A549 (cell line): Measurements from ENCODE around the gene MED23. TPM values are rescaled to one million over a fixed set of nuclear protein-coding genes. Genes with fewer than 3 reads are reported as not detected.

Experiments used
- ATAC-seq, 2 experiments: fragments of 200-7000 bp in 1 of 2; fragments of >200 bp in 1 of 2; cut with Nextera tagmentation in 1 of 2; cut with Tn5 transposase in 1 of 2; 3 replicates each; pipeline versions ENCODE4 v1.8.0 to v1.9.1; 2018 to 2020; ENCODE audit warnings: mild to moderate bottlenecking in 1 of 2, moderate library complexity in 1 of 2
- CTCF ChIA-PET: fragments of 300-600 bp; sonication (Branson Sonifier 250); formaldehyde crosslinking; extraction: SDS; loops from one replicate; lab custom pipeline; 2021; ENCODE audit warnings: antibody characterized with exemption, inconsistent platforms; lab: Yijun Ruan, JAX
- POLR2A ChIA-PET: fragments of 350-600 bp; formaldehyde crosslinking; extraction: SDS; loops from one replicate; lab custom pipeline; 2021; ENCODE audit warnings: antibody characterized with exemption, inconsistent platforms; lab: Yijun Ruan, JAX
- DNase-seq, 2 experiments: peaks; one replicate each; pipeline versions ENCODE4 v3.0.0 to v3.0.0-alpha.2; 2011 to 2016; ENCODE audit warnings: low read depth in 1 of 2, low spot score in 1 of 2
- FAIRE-seq: peaks from 2 replicates; lab custom pipeline; 2011; peaks lifted over from hg19 to GRCh38; lab: Jason Lieb, UNC
- H3K27ac ChIP-seq, 2 experiments: fragments of >200 bp; sonication (Bioruptor Twin); formaldehyde crosslinking; 3 replicates each; pipeline ENCODE4 v1.5.1; 2016 to 2017
- H3K4me1 ChIP-seq: fragments of >200 bp; sonication (Bioruptor Twin); formaldehyde crosslinking; 3 replicates; pipeline ENCODE4 v1.6.1; 2016
- H3K4me2 ChIP-seq: fragments of >200 bp; sonication (Bioruptor Twin); formaldehyde crosslinking; 3 replicates; pipeline ENCODE4 v1.6.1; 2016
- H3K4me3 ChIP-seq: fragments of >200 bp; sonication (Bioruptor Twin); formaldehyde crosslinking; 3 replicates; pipeline ENCODE4 v1.5.1; 2016
- H3K9me3 ChIP-seq: fragments of >200 bp; sonication (Bioruptor Twin); formaldehyde crosslinking; 3 replicates; pipeline ENCODE4 v1.6.1; 2016
- BHLHE40 ChIP-seq: IDR thresholded peaks from 2 replicates; pipeline ENCODE4 v1.6.1; 2012; ENCODE audit warnings: low read depth, low read length, inconsistent platforms
- CBX2 ChIP-seq: fragments of 200-600 bp; sonication (generic); IDR thresholded peaks from 2 replicates; pipeline ENCODE4 v1.6.1; 2016; ENCODE audit warnings: low read depth, mild to moderate bottlenecking, borderline replicate concordance
- CEBPB ChIP-seq, 2 experiments: fragments of >200 bp in 1 of 2; sonication (Bioruptor Twin) in 1 of 2; formaldehyde crosslinking in 1 of 2; IDR thresholded peaks; 2 replicates each; pipeline ENCODE4 v1.6.1; 2012 to 2016
- CHD2 ChIP-seq: fragments of 150-350 bp; IDR thresholded peaks from 2 replicates; pipeline ENCODE4 v1.6.1; 2014; ENCODE audit warnings: low read length; ENCODE audit not compliant: partially characterized antibody
- EHF ChIP-seq: fragments of 250-450 bp; sonication (Bioruptor Pico); IDR thresholded peaks from 2 replicates; pipeline ENCODE4 v1.5.0; 2020; ENCODE audit warnings: mild to moderate bottlenecking
- EHMT2 ChIP-seq: fragments of 200-600 bp; sonication (generic); IDR thresholded peaks from 2 replicates; pipeline ENCODE4 v1.6.1; 2016; ENCODE audit warnings: antibody characterized with exemption, low read depth, mild to moderate bottlenecking, moderate library complexity
- FOSL2 ChIP-seq, 2 experiments: fragments of 450-650 bp in 1 of 2; fragments of >200 bp in 1 of 2; sonication (Bioruptor Twin) in 1 of 2; formaldehyde crosslinking; IDR thresholded peaks; 2 replicates each; pipeline versions ENCODE4 v1.5.0 to v1.6.1; 2016 to 2020; ENCODE audit warnings: mild to moderate bottlenecking in 1 of 2, moderate library complexity in 1 of 2
- HEYL ChIP-seq: fragments of 250-450 bp; sonication (Bioruptor Pico); IDR thresholded peaks from 2 replicates; pipeline ENCODE4 v1.8.0; 2021; ENCODE audit warnings: mild to moderate bottlenecking, moderate library complexity
- HOXA7 ChIP-seq: fragments of 250-450 bp; sonication (Bioruptor Pico); IDR thresholded peaks from 2 replicates; pipeline ENCODE4 v1.5.0; 2020; ENCODE audit warnings: mild to moderate bottlenecking, moderate library complexity
- HOXB13 ChIP-seq: fragments of 250-450 bp; sonication (Bioruptor Pico); IDR thresholded peaks from 2 replicates; pipeline ENCODE4 v1.5.0; 2020; ENCODE audit warnings: low read depth, mild to moderate bottlenecking, moderate library complexity
- HOXB5 ChIP-seq: fragments of 250-450 bp; sonication (Bioruptor Pico); IDR thresholded peaks from 2 replicates; pipeline ENCODE4 v1.5.0; 2020; ENCODE audit warnings: mild to moderate bottlenecking, moderate library complexity
- KDM5A ChIP-seq: fragments of 200-600 bp; sonication (generic); IDR thresholded peaks from 2 replicates; pipeline ENCODE4 v1.6.1; 2016; ENCODE audit warnings: antibody characterized with exemption, mild to moderate bottlenecking
- MAFK ChIP-seq: fragments of 450-650 bp; IDR thresholded peaks from 2 replicates; pipeline ENCODE4 v1.6.1; 2014; ENCODE audit not compliant: partially characterized antibody
- MYC ChIP-seq: IDR thresholded peaks from 2 replicates; pipeline ENCODE4 v1.6.1; 2012; ENCODE audit warnings: mild to moderate bottlenecking, inconsistent platforms, low read length, improper control_type of control experiment, borderline replicate concordance
- NPAS2 ChIP-seq: fragments of 250-450 bp; sonication (Bioruptor Pico); IDR thresholded peaks from 2 replicates; pipeline ENCODE4 v1.8.0; 2022; ENCODE audit warnings: mild to moderate bottlenecking, moderate library complexity, borderline replicate concordance
- NR3C1 ChIP-seq: fragments of >200 bp; sonication (Bioruptor Twin); formaldehyde crosslinking; IDR thresholded peaks from 3 replicates; pipeline ENCODE4 v1.6.1; 2017
- POLR2A ChIP-seq: IDR thresholded peaks from 2 replicates; pipeline ENCODE4 v1.6.1; 2012; ENCODE audit warnings: mild to moderate bottlenecking, low read length
- SMC3 ChIP-seq: fragments of >200 bp; sonication (Bioruptor Twin); formaldehyde crosslinking; IDR thresholded peaks from 3 replicates; pipeline ENCODE4 v1.6.1; 2018; ENCODE audit warnings: inconsistent platforms
- ZC3H11A ChIP-seq: fragments of 450-650 bp; IDR thresholded peaks from 2 replicates; pipeline ENCODE4 v1.6.1; 2014; ENCODE audit warnings: antibody characterized with exemption, mild to moderate bottlenecking
- ZNF302 ChIP-seq: fragments of 250-450 bp; sonication (Bioruptor Pico); IDR thresholded peaks from 2 replicates; pipeline ENCODE4 v1.9.0; 2021; ENCODE audit warnings: inconsistent platforms, mild to moderate bottlenecking, moderate library complexity
- WGBS: methylation state at CpG from one replicate; pipeline ENCODE4 v1.1.6; 2017; ENCODE audit errors: missing lambda C conversion rate; 5-methylcytosine and 5-hydroxymethylcytosine counted together
- polyA plus RNA-seq, 4 experiments: library from polyadenylated mRNA; depleted of rRNA in 3 of 4; stranded (reverse); fragments of >200 nt; fragmentation: RNase III in 1 of 4; extraction: RNeasy Plus Mini Kit Qiagen cat#74134 plus additional on column Dnase treatment in 1 of 4; gene quantifications; 2 replicates in 3 of 4; 3 replicates in 1 of 4; pipeline ENCODE4 v1.2.3, GENCODE V29; 2011 to 2017
- TF ChIP-seq, protein P1 (sequence below): fragments of 250-450 bp; sonication (Bioruptor Pico); IDR thresholded peaks from 2 replicates; pipeline ENCODE4 v1.5.0; 2021; ENCODE audit warnings: mild to moderate bottlenecking, moderate library complexity, borderline replicate concordance
- TF ChIP-seq, protein P2 (sequence below): fragments of 450-650 bp; IDR thresholded peaks from 2 replicates; pipeline ENCODE4 v1.6.1; 2014; ENCODE audit warnings: antibody characterized with exemption

Gene MED23
- polyA plus RNA-seq, 2 of the 4 experiments (the other 2 are of a cell fraction), result 7.6 to 23.1 TPM

DNA sequence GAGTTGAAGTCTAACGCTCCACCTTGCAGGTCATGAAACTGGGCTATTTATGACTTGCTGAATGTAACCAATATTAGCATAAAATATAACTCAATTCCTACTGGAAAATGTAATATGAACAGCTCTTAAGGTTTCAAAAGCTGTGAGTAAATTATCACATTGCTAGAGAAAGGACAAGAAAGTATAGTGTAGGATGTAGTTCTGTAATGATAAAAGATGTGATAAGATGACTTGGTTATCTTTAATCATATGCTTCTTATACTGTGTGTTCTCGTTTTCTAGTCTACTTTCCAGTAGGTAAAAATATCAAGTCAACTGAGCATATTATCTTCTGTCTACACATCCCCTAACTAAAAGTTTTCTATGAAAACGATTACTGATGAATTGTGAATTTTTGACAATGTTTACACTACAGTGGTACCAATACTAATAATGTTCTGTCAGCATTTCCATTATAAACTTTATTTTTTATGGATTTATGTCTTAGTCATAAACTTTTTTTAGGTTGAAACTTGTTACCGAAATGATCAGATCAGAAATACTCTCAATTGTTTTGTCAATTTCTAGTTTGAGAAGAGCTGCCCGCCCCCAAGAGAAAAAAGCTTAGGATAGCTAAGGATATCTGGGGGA is 14.6 kb downstream of the MED23 start:
- Histone ChIP-seq H3K27ac (no peak overlapping the region), H3K9me3 (no peaks in the 10 kb centered on the region), H3K4me3 (no peak overlapping the region), H3K4me1 (no peaks in the 10 kb centered on the region), H3K4me2 (no peak overlapping the region)
- no peak for DNase-seq
- FAIRE-seq, result no peak
- ChIA-PET CTCF (interaction anchor here (4.1 kb wide), 1 partner anchor 15 kb away, joined by 15 read pairs; the partner anchor contains the start of gene MED23), POLR2A (no interaction called here)
- whole genome bisulfite sequencing, result 75% methylated on average over 5 of the region's 5 CpGs
- no peak for ATAC-seq
- TF ChIP-seq MAFK (peak; percentile 55), NR3C1 (no peak)
- TF ChIP-seq, all 56 proteins: peak for 1

DNA sequence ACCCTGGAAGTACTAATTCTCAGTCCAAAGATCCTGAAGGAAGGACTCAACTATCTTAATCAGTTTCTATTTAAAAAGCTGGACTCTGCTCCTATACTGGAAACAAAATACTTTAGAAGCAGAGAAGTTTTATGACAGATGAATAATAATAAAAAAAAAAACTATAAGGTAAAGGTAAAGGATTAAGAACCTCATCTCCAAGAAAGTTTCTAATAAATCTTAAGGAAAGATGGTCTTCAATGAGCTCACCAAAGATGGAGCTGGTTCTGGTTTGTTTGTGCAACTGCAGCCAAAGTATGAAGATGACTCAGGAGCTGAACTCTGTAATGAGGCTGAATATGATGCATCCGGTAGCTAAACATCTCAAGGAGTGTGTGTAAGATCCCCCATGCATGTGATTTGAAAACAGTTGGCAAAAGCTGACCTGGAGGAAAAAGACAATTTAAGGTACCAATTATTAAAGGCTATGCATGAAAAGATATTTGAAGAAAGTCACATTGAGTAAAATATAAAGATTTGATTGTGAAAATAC is 25.2 kb downstream of the MED23 start:
- no peak overlapping the region for H3K4me2 ChIP-seq
- no peak overlapping the region for H3K4me3 ChIP-seq
- 75% methylated on average over 1 of the region's 1 CpG for WGBS
- no peak overlapping the region for H3K27ac ChIP-seq
- TF ChIP-seq HOXA7 (no peak), NPAS2 (no peak), BHLHE40 (no peak), POLR2A (no peak), KDM5A (no peak), ZNF302 (no peak), HOXB13 (CRISPR knock-in tag) (no peak), CBX2 (no peak), CHD2 (no peak), FOSL2 (IDR thresholded peaks at IDR 0.05) (no peak), FOSL2 (CRISPR knock-in tag; IDR thresholded peaks at IDR 0.05) (no peak)
- TF ChIP-seq, protein P1, sequence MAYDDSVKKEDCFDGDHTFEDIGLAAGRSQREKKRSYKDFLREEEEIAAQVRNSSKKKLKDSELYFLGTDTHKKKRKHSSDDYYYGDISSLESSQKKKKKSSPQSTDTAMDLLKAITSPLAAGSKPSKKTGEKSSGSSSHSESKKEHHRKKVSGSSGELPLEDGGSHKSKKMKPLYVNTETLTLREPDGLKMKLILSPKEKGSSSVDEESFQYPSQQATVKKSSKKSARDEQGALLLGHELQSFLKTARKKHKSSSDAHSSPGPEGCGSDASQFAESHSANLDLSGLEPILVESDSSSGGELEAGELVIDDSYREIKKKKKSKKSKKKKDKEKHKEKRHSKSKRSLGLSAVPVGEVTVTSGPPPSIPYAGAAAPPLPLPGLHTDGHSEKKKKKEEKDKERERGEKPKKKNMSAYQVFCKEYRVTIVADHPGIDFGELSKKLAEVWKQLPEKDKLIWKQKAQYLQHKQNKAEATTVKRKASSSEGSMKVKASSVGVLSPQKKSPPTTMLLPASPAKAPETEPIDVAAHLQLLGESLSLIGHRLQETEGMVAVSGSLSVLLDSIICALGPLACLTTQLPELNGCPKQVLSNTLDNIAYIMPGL (CRISPR knock-in tag), result no peak
- ChIA-PET CTCF (interaction anchor here (1.7 kb wide), 1 partner anchor 718 kb away, joined by 3 read pairs; no protein-coding TSS in a partner anchor), POLR2A (no interaction called here)
- no peaks in the 10 kb centered on the region; the same call in 2 of the 3 replicates for H3K4me1 ChIP-seq
- ATAC-seq (peak in 1 of 2 experiments; percentile 75; a peak in 3 of 6 replicates), FAIRE-seq (no peak), DNase-seq (peak; percentile 3 to 33)
- H3K9me3 ChIP-seq, result no peaks in the 10 kb centered on the region

- H3K27ac ChIP-seq, result no peak overlapping the region
- 84% methylated on average over 4 of the region's 4 CpGs for WGBS
- ChIA-PET POLR2A (no interaction called here), CTCF (interaction anchor here (1.2 kb wide), 1 partner anchor 27 kb away, joined by 3 read pairs; the partner anchor contains the start of gene MED23)
- DNase-seq, result no peak
- H3K4me2 ChIP-seq, result no peak overlapping the region
- TF ChIP-seq POLR2A, result no peak
- no peak for TF ChIP-seq MYC
- no peak for TF ChIP-seq HEYL (CRISPR knock-in tag)
- TF ChIP-seq EHF (CRISPR knock-in tag), result no peak
- H3K9me3 ChIP-seq, result no peaks in the 10 kb centered on the region
- FAIRE-seq, result no peak
- no peak for ATAC-seq
- no peaks in the 10 kb centered on the region; the same call in 2 of the 3 replicates for H3K4me1 ChIP-seq
- no peak overlapping the region for H3K4me3 ChIP-seq
Measured at GRCh38 chr6:131600716-131601115, 27.3 kb downstream of the MED23 start.

GRCh38 chr6:131597446-131597845 is 30.6 kb downstream of the MED23 start:
- FAIRE-seq (no peak), DNase-seq (no peak), ATAC-seq (peak in 1 of 2 experiments; percentile 67; a peak in 2 of 6 replicates)
- POLR2A ChIA-PET, result no interaction called here
- TF ChIP-seq SMC3, result no peak
- no peak for TF ChIP-seq HOXA7
- TF ChIP-seq, protein P2, sequence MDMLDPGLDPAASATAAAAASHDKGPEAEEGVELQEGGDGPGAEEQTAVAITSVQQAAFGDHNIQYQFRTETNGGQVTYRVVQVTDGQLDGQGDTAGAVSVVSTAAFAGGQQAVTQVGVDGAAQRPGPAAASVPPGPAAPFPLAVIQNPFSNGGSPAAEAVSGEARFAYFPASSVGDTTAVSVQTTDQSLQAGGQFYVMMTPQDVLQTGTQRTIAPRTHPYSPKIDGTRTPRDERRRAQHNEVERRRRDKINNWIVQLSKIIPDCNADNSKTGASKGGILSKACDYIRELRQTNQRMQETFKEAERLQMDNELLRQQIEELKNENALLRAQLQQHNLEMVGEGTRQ, result no peak
- TF ChIP-seq ZC3H11A, result no peak
- TF ChIP-seq HOXB5 (CRISPR knock-in tag), result no peak
- no peak for TF ChIP-seq EHMT2
- no peak for TF ChIP-seq CEBPB (IDR thresholded peaks at IDR 0.05)
- no peak for TF ChIP-seq HOXB13 (CRISPR knock-in tag)
- Histone ChIP-seq H3K9me3 (no peaks in the 10 kb centered on the region), H3K27ac (no peak overlapping the region), H3K4me1 (no peaks in the 10 kb centered on the region), H3K4me2 (no peak overlapping the region), H3K4me3 (no peak overlapping the region)
- WGBS, result 88% methylated on average over 2 of the region's 3 CpGs
- CTCF ChIA-PET, result interaction anchor here (1.1 to 1.6 kb wide), 2 partner anchors 31 to 503 kb away, joined by 3 to 4 read pairs; no protein-coding TSS in a partner anchor
